Measurements from ENCODE around the gene EIF6. TPM values are rescaled to one million over a fixed set of nuclear protein-coding genes. Genes with fewer than 3 reads are reported as not detected.
A peak's percentile ranks its signal among the peaks of the same experiment; 100 is the strongest.
"Not testable (repeated sequence)": the region's sequence is repeated elsewhere in the genome, so short reads cannot be mapped to it uniquely, and the experiment has no call there.

Gene EIF6
- total RNA-seq, 1 donor from 2014 or later, result 72.6 TPM

GRCh38 chr20:35316086-35316485, 31.5 kb upstream of the EIF6 start:
- no peak overlapping the region for H3K4me3 ChIP-seq
- TF ChIP-seq, protein P1, sequence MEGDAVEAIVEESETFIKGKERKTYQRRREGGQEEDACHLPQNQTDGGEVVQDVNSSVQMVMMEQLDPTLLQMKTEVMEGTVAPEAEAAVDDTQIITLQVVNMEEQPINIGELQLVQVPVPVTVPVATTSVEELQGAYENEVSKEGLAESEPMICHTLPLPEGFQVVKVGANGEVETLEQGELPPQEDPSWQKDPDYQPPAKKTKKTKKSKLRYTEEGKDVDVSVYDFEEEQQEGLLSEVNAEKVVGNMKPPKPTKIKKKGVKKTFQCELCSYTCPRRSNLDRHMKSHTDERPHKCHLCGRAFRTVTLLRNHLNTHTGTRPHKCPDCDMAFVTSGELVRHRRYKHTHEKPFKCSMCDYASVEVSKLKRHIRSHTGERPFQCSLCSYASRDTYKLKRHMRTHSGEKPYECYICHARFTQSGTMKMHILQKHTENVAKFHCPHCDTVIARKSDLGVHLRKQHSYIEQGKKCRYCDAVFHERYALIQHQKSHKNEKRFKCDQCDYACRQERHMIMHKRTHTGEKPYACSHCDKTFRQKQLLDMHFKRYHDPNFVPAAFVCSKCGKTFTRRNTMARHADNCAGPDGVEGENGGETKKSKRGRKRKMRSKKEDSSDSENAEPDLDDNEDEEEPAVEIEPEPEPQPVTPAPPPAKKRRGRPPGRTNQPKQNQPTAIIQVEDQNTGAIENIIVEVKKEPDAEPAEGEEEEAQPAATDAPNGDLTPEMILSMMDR (IDR thresholded peaks at IDR 0.05), result no peak
- H3K9me3 ChIP-seq, result no peaks in the 10 kb centered on the region
- no peaks in the 10 kb centered on the region for H3K27me3 ChIP-seq (ENCODE audit: low read depth)
- no peak for ATAC-seq
- H3K36me3 ChIP-seq, result peaks cover 18% of the 10 kb centered on the region
- H3K4me1 ChIP-seq, result peaks cover 4% of the 10 kb centered on the region
- no peak overlapping the region for H3K27ac ChIP-seq
- intact Hi-C loops (cut with DNase I), result no loop called here
- no peak for DNase-seq

- H3K27ac ChIP-seq; intact Hi-C loops (cut with DNase I); DNase-seq; H3K4me3 ChIP-seq; H3K9me3 ChIP-seq; H3K27me3 ChIP-seq (ENCODE audit: low read depth); ATAC-seq; H3K4me1 ChIP-seq: not testable (repeated sequence)
- peaks cover 18% of the 10 kb centered on the region for H3K36me3 ChIP-seq
Measured at GRCh38 chr20:35315632-35316020, 31.1 kb upstream of the EIF6 start.

DNA sequence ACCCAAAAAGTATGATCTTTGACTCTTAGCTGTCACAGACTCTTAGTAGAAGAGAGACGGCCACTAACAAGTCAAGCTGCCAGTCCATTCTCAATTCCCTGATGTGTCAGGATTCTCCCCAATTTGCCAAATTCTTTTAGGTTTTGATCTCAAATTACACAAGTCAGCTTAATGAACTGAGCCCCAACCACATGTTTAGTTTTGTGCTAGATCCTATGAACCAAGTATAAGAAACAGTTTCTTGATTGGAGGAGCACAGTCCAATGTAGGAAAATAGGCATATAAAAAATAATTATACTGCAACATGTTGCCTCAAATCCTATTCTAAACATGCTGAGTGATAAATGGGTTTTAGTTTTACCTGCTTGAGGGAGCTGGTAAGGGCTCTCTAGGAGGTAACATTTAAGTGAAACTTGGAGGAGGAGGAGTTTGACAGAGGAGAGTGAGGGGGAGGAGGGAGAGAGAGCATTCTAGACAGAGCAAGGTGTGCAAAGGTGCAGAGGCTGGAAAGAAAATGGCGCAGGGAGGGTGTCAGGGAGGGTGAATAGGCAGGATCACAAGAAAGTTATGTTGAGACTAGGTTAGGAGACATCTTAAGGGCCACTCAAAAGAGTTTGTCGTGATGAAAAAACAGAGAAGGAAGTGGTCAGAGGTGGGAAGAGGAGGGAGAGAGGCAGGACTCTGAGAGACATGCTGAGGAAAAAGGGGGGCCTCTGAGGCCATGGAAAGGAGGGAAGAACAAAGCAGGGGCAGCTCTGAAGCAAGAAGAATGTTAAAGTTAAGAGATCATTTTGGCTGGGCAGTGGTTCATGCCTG, 30.5 kb upstream of the EIF6 start:
- H3K9me3 ChIP-seq, result no peaks in the 10 kb centered on the region
- H3K27me3 ChIP-seq (ENCODE audit: low read depth), result no peaks in the 10 kb centered on the region
- no peak overlapping the region for H3K27ac ChIP-seq
- TF ChIP-seq, protein P1 (IDR thresholded peaks at IDR 0.05), result no peak
- DNase-seq (no peak), ATAC-seq (peak; percentile 30 to 40)
- no peak overlapping the region for H3K4me3 ChIP-seq
- intact Hi-C loops (cut with DNase I), result no loop called here
- H3K36me3 ChIP-seq, result peaks cover 18% of the 10 kb centered on the region
- peaks cover 4% of the 10 kb centered on the region for H3K4me1 ChIP-seq

GRCh38 chr20:35312318-35312717, 27.7 kb upstream of the EIF6 start:
- Histone ChIP-seq H3K27ac (no peak overlapping the region), H3K9me3 (no peaks in the 10 kb centered on the region), H3K36me3 (peaks cover 26% of the 10 kb centered on the region), H3K4me3 (no peak overlapping the region), H3K27me3 (ENCODE audit: low read depth) (no peaks in the 10 kb centered on the region), H3K4me1 (no peaks in the 10 kb centered on the region)
- TF ChIP-seq, protein P1 (IDR thresholded peaks at IDR 0.05), result no peak
- intact Hi-C loops (cut with DNase I), result no loop called here
- DNase-seq (no peak), ATAC-seq (no peak)

DNA sequence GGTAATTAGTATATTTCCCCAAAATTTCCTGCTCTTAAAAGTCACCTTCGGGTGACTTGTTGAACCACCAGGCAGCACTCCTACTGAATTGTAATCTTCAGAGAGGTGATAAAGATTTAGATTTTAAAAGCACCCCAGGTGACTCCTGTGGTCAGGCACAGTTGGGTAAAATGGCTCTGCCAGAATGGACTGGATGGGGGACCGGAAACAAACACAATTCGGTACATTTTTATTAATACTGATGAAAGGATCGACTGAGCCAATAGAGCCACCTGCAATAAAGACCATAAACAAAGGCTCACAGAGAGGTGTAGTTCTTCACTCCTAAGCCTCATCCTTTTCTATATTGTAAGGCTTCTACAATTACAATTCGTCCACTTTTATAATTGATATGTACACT, 27.2 kb upstream of the EIF6 start:
- no peak for DNase-seq
- no peaks in the 10 kb centered on the region for H3K4me1 ChIP-seq
- ATAC-seq, result no peak

DNA sequence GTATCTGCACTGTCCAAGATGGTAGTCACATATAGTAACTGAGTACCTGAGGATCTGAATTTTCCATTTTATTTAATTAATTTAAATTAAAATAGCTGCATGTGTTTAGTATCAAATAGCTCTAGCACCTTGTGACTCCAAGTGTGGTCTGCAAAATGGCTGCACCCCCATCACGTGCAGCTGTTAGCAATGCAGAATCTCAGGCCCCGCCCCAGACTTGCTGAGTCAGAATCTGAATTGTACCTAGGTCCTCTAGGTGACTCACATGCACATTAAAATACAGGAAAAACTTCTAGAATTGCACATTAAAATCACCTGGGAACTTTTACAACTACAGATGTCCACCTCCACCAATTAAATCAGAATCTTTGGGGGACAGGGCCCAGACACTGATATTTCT, 26.8 kb upstream of the EIF6 start:
- no peak overlapping the region for H3K4me3 ChIP-seq
- H3K4me1 ChIP-seq, result no peaks in the 10 kb centered on the region
- no peak overlapping the region for H3K27ac ChIP-seq
- ATAC-seq (no peak), DNase-seq (no peak)
- TF ChIP-seq, protein P1 (IDR thresholded peaks at IDR 0.05), result no peak
- H3K36me3 ChIP-seq, result peaks cover 32% of the 10 kb centered on the region
- H3K9me3 ChIP-seq, result no peaks in the 10 kb centered on the region
- intact Hi-C loops (cut with DNase I), result no loop called here
- H3K27me3 ChIP-seq (ENCODE audit: low read depth), result no peaks in the 10 kb centered on the region

More for the DNA sequence above, 27.2 kb upstream of the EIF6 start:
- Histone ChIP-seq H3K4me3 (no peak overlapping the region), H3K36me3 (peaks cover 28% of the 10 kb centered on the region), H3K27me3 (ENCODE audit: low read depth) (no peaks in the 10 kb centered on the region), H3K9me3 (no peaks in the 10 kb centered on the region), H3K27ac (no peak overlapping the region)
- intact Hi-C loops (cut with DNase I), result no loop called here
- TF ChIP-seq, protein P1 (IDR thresholded peaks at IDR 0.05), result no peak

Data from lower lobe of right lung (tissue), 2 donors.